Upper lobe of left lung (tissue), 6 donors: ENCODE measurements around the gene MFSD6. TPM values are rescaled to one million over a fixed set of nuclear protein-coding genes. Genes with fewer than 3 reads are reported as not detected.

Experiments
- ATAC-seq, 2 donors: fragments of 200-7000 bp; cut with Tn5 transposase; one replicate each; pipeline ENCODE4 v1.9.1; 2022; ENCODE audit warnings: mild to moderate bottlenecking in 2 of 2, moderate library complexity in 2 of 2; ENCODE audit not compliant: low FRiP score in 2 of 2
- DNase-seq, 2 donors: peaks; one replicate each; pipeline ENCODE4 v3.0.0-alpha.2; 2019 to 2020
- H3K27ac ChIP-seq, 4 donors: fragments of 200-600 bp; sonication (generic); one replicate each; pipeline ENCODE4 v1.5.1; 2016 to 2019
- H3K27me3 ChIP-seq, 4 donors: fragments of 200-600 bp; sonication (generic); one replicate each; pipeline ENCODE4 v1.5.1; 2017 to 2019
- H3K36me3 ChIP-seq, 4 donors: fragments of 200-600 bp; sonication (generic); one replicate each; pipeline ENCODE4 v1.5.1; 2016 to 2019
- H3K4me1 ChIP-seq, 4 donors: fragments of 200-600 bp; sonication (generic); one replicate each; pipeline ENCODE4 v1.5.1; 2018 to 2019
- H3K4me3 ChIP-seq, 4 donors: fragments of 200-600 bp; sonication (generic); one replicate each; pipeline ENCODE4 v1.5.1; 2017 to 2019; ENCODE audit warnings: mild to moderate bottlenecking in 2 of 4, moderate library complexity in 1 of 4
- H3K9me3 ChIP-seq, 4 donors: fragments of 200-600 bp; sonication (generic); one replicate each; pipeline ENCODE4 v1.5.1; 2018 to 2019
- EP300 ChIP-seq, 4 donors: sonication (generic); formaldehyde crosslinking; IDR thresholded peaks; one replicate each; pipeline ENCODE4 v1.5.1; 2017; ENCODE audit warnings: antibody characterized with exemption in 4 of 4, control low read depth in 2 of 4
- POLR2A ChIP-seq, 4 donors: fragments of 450-650 bp; IDR thresholded peaks; one replicate each; pipeline ENCODE4 v1.5.1; 2016 to 2017; ENCODE audit warnings: antibody characterized with exemption in 4 of 4, mild to moderate bottlenecking in 2 of 4
- POLR2AphosphoS5 ChIP-seq, 2 donors: sonication (generic); formaldehyde crosslinking; IDR thresholded peaks; one replicate each; pipeline ENCODE4 v1.5.1; 2017; ENCODE audit warnings: antibody characterized with exemption in 2 of 2
- WGBS, 2 donors: methylation state at CpG; one replicate each; pipeline ENCODE4 v1.1.5; 2017 to 2018; 5-methylcytosine and 5-hydroxymethylcytosine counted together
- total RNA-seq, 6 donors: library from RNA; depleted of rRNA in 4 of 6; stranded (reverse); fragments of >200 nt in 4 of 6; gene quantifications; one replicate each; pipeline versions ENCODE4 v1.1.0 to v1.2.1, GENCODE V29; 2016 to 2021
- TF ChIP-seq, protein P1 (sequence below), 6 experiments: fragments of 450-650 bp in 4 of 6; fragments of 200-600 bp in 2 of 6; sonication (generic) in 2 of 6; IDR thresholded peaks; one replicate each; pipeline ENCODE4 v1.5.1; 2016 to 2019; ENCODE audit warnings: antibody characterized with exemption in 6 of 6
- donor health status: DM: no; HTN: no; CAD: no; lungs with moderate emphysema.
- donor health status: DM: no; HTN: yes; CAD: no; lungs with severe emphysema.

Gene MFSD6
- total RNA-seq, 6 donors from 2014 or later, result 46.9 to 136 (median 80.4) TPM

DNA sequence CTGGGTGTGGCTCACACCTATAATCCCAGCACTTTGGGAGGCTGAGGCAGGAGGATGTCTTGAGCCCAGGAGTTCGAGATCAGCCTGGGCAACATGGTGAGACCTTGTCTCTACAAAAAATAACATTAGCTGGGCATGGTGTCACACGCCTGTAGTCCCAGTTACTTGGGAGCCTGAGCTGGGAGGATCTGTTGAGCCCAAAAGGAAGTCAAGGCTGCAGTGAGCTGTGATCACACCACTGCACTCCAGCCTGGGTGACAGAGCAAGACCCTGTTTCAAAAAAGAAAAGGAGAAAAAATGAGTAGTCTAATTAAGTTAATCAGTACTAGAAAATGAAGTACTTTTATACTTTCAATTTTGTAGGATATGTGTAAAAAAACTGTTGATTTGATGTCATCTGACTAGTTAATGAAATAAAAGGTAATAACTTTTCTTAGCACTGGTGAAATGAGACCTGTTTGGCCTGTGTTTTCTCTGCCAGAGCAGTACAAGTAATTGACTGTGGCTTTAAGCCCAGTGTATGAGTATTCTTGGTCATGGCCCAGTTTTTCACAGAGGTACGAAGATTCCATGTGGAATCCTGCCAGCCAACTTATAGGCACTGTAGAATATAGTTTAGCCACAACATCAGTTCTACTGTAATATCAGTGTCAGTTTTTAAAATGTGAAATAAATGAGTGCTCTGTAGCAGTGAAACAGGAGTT is 35.8 kb downstream of the MFSD6 start:
- TF ChIP-seq EP300 (IDR thresholded peaks at IDR 0.05) (no peak), POLR2A (IDR thresholded peaks at IDR 0.05) (no peak), POLR2AphosphoS5 (IDR thresholded peaks at IDR 0.05) (no peak)
- TF ChIP-seq, protein P1, sequence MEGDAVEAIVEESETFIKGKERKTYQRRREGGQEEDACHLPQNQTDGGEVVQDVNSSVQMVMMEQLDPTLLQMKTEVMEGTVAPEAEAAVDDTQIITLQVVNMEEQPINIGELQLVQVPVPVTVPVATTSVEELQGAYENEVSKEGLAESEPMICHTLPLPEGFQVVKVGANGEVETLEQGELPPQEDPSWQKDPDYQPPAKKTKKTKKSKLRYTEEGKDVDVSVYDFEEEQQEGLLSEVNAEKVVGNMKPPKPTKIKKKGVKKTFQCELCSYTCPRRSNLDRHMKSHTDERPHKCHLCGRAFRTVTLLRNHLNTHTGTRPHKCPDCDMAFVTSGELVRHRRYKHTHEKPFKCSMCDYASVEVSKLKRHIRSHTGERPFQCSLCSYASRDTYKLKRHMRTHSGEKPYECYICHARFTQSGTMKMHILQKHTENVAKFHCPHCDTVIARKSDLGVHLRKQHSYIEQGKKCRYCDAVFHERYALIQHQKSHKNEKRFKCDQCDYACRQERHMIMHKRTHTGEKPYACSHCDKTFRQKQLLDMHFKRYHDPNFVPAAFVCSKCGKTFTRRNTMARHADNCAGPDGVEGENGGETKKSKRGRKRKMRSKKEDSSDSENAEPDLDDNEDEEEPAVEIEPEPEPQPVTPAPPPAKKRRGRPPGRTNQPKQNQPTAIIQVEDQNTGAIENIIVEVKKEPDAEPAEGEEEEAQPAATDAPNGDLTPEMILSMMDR (IDR thresholded peaks at IDR 0.05), result no peak
- Histone ChIP-seq H3K27ac (no peak overlapping the region), H3K4me3 (no peak overlapping the region), H3K36me3 (no peaks in the 10 kb centered on the region), H3K27me3 (no peaks in the 10 kb centered on the region), H3K9me3 (no peaks in the 10 kb centered on the region), H3K4me1 (peaks cover 4 to 33% (median 6%) of the 10 kb centered on the region in 4 donors)
- DNase-seq, result no peak
- 82 to 84% methylated on average over 3 of the region's 3 CpGs for WGBS, 2 donors
- no peak for ATAC-seq

DNA sequence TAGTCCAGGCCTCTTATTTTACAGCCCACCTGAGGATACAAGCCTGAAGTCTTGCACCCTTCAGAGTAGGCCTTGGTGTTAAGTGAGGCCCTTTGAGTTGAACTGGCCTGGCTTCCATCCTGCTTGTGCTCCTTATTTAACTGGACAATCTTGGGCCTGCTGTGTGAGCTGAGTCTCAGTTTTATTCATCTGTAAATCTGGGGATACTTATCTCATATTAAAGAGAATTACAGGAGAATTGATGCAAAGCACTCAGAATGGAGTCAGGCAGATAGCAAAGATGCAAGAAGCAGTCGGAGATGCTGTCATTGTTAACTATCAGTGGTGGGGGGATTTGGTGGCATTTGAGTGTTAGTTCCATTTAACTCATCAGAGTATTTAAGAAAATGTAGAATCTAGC is 36.8 kb downstream of the MFSD6 start:
- WGBS, 2 donors, result 76 to 94% methylated on average over 1 of the region's 1 CpG
- H3K27ac ChIP-seq, result no peak overlapping the region

DNA sequence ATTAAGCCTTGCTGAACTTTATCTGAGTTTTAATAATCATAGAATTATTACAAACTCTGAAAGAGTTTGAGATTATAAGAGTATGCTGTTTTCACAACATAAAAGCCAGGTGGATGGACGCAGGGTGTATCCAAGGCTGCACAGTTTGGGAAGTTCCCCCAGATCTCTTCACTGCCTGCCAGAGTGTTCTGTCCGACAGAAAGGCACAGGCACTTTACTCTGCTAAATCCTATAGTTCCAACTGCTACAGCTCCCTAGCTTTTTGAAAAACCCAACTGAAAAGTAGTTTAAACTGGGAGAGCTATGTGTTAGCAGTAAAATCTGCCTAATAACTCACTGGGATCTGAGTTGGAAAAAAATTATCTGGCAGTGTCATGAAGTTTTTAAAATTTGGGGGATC is 38.0 kb downstream of the MFSD6 start:
- H3K9me3 ChIP-seq, result no peaks in the 10 kb centered on the region
- no peaks in the 10 kb centered on the region for H3K36me3 ChIP-seq
- TF ChIP-seq POLR2AphosphoS5 (IDR thresholded peaks at IDR 0.05) (no peak), POLR2A (IDR thresholded peaks at IDR 0.05) (no peak), EP300 (IDR thresholded peaks at IDR 0.05) (no peak)
- TF ChIP-seq, protein P1 (IDR thresholded peaks at IDR 0.05), result no peak
- H3K27me3 ChIP-seq, result no peaks in the 10 kb centered on the region
- no peak for DNase-seq
- 83 to 87% methylated on average over 2 of the region's 2 CpGs for WGBS, 2 donors
- ATAC-seq, result no peak
- no peak overlapping the region for H3K4me3 ChIP-seq
- H3K27ac ChIP-seq, result no peak overlapping the region
- peaks cover 2 to 31% (median 4%) of the 10 kb centered on the region in 4 donors for H3K4me1 ChIP-seq

More for the DNA sequence above, 36.8 kb downstream of the MFSD6 start:
- DNase-seq (no peak), ATAC-seq (no peak)
- H3K4me1 ChIP-seq, result peaks cover 4 to 33% (median 6%) of the 10 kb centered on the region in 4 donors
- no peaks in the 10 kb centered on the region for H3K27me3 ChIP-seq
- TF ChIP-seq, protein P1 (IDR thresholded peaks at IDR 0.05), result no peak
- no peak for TF ChIP-seq POLR2AphosphoS5 (IDR thresholded peaks at IDR 0.05)
- no peak for TF ChIP-seq EP300 (IDR thresholded peaks at IDR 0.05)
- TF ChIP-seq POLR2A (IDR thresholded peaks at IDR 0.05), result no peak
- H3K36me3 ChIP-seq, result no peaks in the 10 kb centered on the region
- no peak overlapping the region for H3K4me3 ChIP-seq
- no peaks in the 10 kb centered on the region for H3K9me3 ChIP-seq

DNA sequence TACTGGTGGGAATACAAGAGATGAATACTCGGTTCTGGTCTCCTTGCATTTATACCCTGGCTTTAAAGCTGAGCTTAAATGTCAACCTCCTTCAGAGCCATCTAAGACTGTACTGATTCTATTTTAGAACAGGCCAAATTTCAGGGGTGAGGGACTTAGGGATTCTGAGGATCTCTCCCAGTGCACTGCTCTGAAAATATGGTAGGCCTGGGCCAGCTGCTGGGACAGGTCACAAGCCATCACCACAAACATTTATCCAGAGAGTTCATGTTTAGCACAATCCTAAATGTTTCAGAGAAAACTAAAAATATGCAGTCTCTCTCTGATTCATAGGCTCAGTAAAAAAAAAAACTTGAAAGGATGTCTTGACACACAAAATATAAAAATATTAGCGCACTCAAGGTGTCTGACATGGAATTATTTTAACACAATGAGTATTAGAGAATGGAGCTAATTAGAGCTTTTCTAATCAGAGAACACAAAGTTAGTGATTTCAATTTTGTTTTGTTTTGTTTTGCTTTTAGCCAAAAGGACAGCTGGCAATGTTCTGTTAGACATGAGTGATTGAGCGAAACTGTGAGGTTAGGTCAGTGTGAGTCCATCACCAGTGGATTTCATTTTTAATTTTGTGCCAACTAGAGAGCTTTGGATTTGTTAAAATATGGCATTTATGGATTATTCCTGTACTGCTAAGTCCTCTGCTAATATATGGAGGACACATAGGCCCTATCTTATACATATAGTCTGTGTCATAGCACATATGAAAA is 38.8 kb downstream of the MFSD6 start:
- 87 to 91% methylated on average over 3 of the region's 3 CpGs for WGBS, 2 donors

More for the DNA sequence above, 38.8 kb downstream of the MFSD6 start:
- Histone ChIP-seq H3K9me3 (no peaks in the 10 kb centered on the region), H3K27me3 (no peaks in the 10 kb centered on the region), H3K27ac (peak overlapping the region in 1 of 4 donors; percentile 4), H3K4me1 (peaks cover 2 to 23% (median 4%) of the 10 kb centered on the region in 4 donors), H3K36me3 (no peaks in the 10 kb centered on the region), H3K4me3 (no peak overlapping the region)
- no peak for DNase-seq
- no peak for ATAC-seq
- TF ChIP-seq POLR2A (IDR thresholded peaks at IDR 0.05) (no peak), POLR2AphosphoS5 (IDR thresholded peaks at IDR 0.05) (no peak), EP300 (IDR thresholded peaks at IDR 0.05) (no peak)
- TF ChIP-seq, protein P1 (IDR thresholded peaks at IDR 0.05), result no peak
